HG03558 (cell line): Measurements from ENCODE around the gene ABLIM2.
"Not testable (repeated sequence)": the region's sequence is repeated elsewhere in the genome, so short reads cannot be mapped to it uniquely, and the experiment has no call there.

Source experiments
- ATAC-seq: cut with Tn5 transposase; IDR thresholded peaks from one replicate; pipeline ENCODE4 v1.9.1; 2021; ENCODE audit warnings: moderate number of reproducible peaks; ENCODE audit not compliant: unreplicated experiment; ENCODE audit errors: extremely low read depth

Gene ABLIM2

DNA sequence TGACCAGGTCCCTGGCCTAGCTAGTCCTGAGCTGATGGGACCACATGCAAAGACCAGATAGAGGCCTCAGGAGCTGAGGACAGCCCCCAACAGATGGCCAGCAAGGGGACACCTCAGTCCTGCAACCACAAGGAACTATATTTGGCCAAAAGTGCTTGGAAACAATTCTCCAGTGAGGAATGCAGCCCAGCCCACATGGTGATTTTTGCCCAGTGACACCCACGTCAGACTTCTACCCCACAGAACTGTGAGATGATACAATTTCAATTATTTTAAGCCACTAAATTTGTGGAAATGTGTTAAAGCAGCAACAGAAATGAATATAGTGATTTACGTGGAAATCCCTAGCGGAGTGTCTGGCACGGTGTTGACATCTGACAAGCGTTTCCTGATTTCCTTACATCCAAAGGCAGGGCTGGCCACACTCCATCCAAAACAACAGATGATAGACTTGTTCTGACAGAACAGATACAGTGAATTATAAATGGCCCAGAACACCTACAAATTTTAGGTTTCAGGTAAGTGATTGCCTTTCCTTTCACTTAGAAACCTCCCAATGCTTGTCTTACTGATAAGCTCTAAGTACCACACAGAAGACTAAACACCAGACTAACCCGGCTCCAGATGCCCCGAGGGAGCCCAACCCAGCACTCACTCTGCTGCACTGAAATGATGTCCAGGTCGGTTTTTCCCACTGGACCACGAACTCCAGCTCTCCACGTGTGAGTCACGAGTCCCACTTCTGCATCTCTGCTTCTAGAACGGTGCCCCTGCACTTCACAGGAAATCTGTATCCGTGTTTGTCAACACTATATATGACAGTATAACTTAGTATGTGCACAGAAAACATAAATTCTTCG, 224.7 kb downstream of the ABLIM2 start:
- ATAC-seq, result no peak

DNA sequence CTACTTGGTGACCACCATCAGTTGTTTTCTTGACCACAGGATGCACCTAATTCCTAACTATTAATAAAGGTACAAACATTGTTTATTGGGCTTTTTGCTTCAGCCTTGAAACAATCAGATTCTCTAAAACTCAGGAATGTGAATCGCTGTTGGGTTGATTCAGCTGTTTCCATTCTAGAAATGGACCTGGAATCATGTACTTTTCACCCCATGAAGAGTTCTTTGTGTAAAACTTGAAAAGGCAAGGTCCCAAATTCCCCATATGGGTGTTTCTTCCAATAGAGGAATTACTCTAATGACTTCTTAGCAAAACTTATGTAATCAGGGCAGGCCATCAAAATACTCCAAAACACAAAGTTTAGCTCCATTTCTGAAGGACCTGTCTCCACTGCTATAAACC, 226.3 kb downstream of the ABLIM2 start:
- ATAC-seq, result no peak

DNA sequence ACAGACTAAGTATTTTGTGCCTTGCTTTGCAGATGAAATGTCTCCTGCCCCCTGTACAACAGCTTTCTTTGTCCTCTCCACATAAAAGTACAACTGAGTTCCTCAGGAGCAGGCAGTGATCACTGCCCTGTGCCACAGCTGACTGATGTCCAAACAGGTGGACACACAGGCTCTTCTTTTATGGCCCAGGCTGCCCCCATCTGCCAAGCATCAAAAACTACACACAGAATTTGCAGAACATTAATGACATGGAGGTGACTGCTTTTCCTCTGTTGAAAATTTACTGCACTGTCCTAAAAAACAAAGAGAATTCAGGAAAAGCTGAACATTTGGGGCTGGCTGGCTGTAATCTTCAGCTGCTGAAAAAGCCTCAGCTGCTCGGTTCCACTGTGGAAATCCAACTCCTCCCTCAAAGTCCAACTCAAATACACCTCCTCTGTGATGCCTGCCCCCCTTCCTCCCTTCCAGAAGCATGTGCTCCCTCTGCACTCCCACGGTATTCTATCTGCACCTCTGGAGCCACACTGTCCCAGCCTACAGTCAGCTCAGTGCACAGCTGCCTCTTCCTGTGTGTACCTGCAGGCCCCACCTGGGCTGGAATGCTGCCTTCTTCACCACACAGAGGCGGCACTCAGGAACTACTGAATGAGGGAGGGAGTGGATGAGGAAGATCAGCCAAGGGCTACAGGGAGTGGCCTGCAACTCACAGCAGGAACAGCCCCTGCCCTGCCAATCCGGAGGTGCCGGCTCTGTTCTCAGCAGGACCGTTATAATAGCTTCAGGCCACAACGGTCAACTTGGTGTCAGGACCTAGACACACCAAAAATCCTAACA, 229.3 kb downstream of the ABLIM2 start:
- no peak for ATAC-seq

DNA sequence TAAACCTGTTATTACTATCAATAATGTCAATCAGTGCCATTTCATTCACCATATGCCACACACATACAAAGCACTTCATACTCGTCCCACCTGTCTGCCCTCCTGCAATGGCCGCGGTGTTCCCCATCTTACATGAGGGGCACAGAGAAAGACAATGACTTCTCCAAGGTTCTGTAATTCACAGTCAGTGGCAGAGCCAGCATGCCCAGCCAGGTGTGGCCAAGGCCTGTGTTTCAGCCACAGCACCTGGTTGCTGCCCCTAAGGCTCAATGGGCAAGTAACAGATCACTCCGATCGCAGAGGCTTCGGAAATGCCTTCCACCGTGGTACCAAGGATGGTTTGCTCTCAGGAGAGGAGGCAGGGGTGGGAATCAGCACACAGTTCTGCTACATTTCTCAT, 229.9 kb downstream of the ABLIM2 start:
- ATAC-seq, result no peak

DNA sequence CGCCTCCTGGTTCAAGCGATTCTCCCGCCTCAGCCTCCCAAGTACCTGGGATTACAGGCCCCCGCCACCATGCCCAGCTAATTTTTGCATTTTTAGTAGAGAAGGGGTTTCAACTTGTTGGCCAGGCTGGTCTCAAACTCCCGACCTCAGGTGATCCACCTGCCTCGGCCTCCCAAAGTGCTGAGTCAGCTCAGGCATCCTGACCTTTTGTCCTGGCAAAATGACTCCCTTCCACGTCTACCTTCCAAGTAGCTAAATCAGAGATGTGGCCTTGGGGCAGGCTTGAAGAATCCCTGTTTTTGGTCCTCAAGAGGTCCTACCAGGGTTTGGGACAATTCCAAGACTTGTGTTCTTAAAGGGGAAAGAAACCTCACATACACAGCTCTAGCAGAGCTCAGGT, 231.8 kb downstream of the ABLIM2 start:
- ATAC-seq, result no peak

DNA sequence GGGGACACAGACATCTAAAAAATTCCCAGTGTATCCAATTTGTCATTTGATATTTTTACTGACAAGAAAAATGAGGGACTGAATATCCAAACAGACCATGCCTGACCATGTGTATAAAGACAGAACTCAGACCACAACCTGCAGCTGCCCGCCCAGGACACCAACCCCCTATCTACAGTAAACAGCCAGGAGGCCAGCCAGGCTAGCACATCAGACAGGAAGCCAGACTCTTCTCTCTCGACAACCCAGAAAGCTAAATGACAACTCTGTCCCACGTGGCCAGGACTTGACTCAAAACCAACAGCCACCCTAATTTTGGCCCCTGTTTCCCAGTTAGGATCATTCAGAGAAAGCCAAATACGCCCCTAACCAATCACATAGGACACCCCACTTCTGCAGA, 234.0 kb downstream of the ABLIM2 start:
- ATAC-seq, result no peak

DNA sequence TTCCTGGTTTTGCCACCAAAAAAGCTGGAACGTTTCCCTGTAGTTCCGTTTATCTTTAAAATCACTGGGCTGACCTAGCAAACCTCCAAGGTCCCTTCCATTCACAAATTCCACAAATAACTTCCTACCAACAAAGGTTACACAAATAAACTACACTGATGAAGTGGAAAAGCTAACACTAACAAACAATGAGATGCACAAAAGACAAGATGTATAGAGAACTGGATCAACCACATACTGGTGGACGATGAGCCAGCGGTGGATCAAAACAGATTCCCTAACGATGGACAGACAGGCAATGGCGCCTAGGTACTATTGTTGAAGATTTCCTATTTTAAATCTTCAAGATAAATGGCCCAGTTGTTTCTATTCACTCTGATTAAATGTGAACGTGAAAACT, 234.4 kb downstream of the ABLIM2 start:
- no peak for ATAC-seq

DNA sequence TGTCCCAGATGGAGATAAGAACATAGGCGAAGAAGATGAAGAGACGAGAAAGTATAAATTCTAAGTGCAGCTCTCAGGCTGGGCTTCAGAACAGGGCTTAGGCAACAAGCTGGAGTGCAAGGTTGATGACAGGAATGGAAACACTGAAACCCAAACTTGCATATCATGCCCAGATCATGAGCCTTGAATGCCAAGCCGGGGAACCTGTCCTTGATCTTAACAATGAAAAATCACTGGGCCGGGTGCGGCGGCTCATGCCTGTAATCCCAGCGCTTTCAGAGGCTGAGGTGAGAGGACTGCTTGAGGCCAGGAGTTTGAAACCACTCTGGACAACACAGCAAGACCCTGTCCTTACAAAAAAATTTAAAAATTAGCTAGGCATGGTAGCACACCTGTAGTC, 236.1 kb downstream of the ABLIM2 start:
- no peak for ATAC-seq

DNA sequence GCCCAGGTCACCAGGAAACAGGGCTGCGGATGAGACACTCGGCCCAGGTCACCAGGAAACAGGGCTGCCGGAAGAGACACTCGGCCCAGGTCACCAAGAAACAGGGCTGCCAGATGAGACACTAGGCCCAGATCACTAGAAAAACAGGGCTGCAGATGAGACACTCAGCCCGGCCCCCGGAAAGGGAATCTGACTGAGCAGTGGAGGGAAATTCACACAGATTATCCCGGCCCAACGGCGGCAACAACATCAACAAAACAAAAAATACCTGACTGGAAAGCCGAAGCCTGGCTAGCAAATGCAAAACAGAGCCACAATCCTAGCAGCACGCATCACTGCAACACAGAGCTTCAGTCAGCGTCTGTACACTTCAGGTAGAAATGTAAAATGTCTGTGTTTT, 239.6 kb downstream of the ABLIM2 start:
- ATAC-seq, result no peak

DNA sequence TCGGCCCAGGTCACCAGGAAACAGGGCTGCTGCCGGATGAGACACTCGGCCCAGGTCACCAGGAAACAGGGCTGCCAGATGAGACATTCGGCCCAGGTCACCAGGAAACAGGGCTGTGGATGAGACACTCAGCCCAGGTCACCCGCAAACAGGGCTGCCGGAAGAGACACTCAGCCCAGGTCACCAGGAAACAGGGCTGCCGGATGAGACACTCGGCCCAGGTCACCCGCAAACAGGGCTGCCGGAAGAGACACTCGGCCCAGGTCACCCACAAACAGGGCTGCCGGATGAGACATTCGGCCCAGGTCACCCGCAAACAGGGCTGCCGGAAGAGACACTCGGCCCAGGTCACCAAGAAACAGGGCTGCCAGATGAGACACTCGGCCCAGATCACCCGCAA, 240.4 kb downstream of the ABLIM2 start:
- not testable (repeated sequence) for ATAC-seq

DNA sequence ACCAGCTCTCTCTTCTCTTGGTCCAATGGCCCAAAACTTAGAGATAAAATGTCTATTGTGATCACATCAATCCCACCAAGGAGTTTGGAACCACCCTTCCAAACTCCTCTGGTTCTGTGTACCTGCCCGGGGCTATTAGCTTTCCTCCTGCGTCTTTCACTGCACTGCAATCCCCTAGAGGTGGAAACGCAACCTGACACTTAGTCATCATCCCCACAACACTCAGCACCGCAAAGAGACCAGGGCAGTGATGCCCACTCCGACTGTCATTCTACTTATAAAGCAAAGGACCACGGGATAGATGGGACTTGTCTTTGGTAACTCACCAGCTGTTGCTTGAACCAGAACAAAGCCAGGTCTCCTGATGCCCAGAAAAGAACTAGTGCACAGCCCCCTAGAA, 240.9 kb downstream of the ABLIM2 start:
- no peak for ATAC-seq

DNA sequence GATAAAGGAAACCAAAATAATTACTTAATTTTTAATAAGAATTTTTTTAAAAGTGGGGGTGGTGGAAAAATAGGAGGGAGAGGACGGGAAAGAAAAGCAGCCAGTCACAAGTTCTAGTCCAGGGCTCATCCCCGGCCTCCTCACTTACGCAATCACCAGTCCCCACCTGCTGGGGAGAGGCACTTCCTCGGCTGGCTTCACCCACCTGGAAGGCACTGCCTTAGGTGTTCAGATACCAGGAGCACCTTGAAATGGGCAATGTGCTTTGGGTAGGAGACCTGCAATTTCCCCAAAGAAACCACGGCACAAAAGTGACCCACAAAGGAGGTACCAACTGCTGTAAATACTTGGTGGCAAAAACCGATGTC, 242.8 kb downstream of the ABLIM2 start:
- ATAC-seq, result no peak
